Left renal pelvis (tissue), 4 donors: ENCODE data around the gene TMEM123. TPM values are rescaled to one million over a fixed set of nuclear protein-coding genes. Genes with fewer than 3 reads are reported as not detected.

Source experiments
- DNase-seq, 4 donors: peaks; one replicate each; pipeline ENCODE4 v3.0.0-alpha.2; 2013; ENCODE audit warnings: low read depth in 4 of 4, low spot score in 3 of 4
- polyA plus RNA-seq, 4 donors: library from polyadenylated mRNA; unstranded; fragments of 120-200 nt; gene quantifications; one replicate each; pipeline ENCODE4 v1.2.1, GENCODE V29; 2013; ENCODE audit not compliant: insufficient read length in 4 of 4

The TMEM123 gene
- polyA plus RNA-seq, 4 donors: 179 to 384 (median 284) TPM

DNA sequence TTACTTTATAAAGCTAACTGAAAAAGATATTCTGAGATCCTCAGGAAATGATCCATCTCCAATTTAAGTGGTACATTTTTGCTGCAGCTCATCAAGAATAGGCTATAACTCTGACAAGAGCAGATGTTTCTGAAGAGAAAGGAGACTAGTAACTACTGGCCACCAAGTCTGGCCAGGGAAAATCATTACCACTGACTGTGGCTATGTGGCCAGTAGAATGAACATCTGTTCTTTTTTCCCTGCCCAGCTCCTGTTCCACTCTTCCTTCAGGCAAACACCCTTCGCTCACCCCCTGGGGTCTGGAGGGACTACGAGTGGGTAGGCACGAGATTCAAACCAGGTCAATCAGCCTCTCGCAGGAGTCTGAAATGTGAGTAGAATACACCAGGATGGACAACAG, 23.9 kb downstream of the TMEM123 start:
- DNase-seq: no peak

- no peak for DNase-seq
These were observed 25.5 kb downstream of the TMEM123 start for GRCh38 chr11:102427068-102427467.

DNA sequence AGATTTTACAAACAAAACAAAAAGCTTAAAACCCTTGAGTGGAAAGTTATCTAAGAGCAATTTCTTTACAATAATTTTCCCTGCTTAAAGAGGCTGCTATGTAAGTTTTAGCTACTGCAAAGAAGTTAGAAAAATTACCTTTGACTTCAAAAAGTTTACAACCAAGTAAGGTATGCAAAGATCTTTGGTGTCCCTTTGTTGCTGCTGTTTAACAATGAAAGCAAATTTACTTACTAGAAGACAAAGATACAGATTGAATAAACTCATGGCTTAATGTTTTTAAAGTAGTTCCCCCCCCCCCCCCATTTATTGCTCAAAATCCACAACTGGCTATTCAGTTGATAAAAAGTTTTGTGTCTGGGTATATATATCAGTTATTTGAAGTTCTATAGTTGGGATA, 26.0 kb downstream of the TMEM123 start:
- no peak for DNase-seq

DNA sequence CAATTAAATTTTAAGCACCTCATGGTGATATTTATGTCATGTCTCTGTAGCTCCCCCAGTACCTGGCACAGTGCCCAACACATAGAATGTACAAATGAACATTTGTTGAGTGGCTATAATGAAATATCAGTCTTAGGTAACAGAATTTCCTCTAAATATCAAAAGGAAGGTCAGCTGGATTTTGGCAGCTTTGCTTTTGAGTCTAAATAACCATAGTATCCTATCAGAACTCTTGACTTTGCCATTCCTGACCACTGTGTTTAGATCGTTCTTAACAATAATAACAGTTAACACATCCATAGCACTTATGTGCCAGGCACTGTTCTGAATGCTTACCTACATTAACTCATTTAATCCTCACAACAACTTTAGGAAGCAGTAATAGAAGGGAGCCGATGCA, 26.6 kb downstream of the TMEM123 start:
- DNase-seq: no peak

DNA sequence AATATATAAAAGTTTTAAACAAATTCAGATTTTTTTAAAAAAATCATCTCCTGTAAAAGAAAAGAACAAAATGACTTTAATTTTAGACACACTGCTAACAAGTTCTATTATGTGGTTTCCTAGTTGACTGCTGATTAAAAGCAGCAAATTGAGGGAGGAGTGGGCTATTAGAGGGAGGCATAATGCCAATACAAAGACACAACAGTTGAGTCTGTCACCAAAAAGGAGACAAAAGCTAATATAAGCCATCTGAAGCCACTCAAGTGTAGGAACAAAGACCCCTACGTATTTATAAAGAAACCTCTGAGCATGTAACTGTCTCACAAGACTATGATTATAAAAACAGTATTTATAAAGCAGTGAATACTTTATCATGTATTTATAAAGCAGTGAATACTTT, 28.6 kb downstream of the TMEM123 start:
- DNase-seq: no peak

DNA sequence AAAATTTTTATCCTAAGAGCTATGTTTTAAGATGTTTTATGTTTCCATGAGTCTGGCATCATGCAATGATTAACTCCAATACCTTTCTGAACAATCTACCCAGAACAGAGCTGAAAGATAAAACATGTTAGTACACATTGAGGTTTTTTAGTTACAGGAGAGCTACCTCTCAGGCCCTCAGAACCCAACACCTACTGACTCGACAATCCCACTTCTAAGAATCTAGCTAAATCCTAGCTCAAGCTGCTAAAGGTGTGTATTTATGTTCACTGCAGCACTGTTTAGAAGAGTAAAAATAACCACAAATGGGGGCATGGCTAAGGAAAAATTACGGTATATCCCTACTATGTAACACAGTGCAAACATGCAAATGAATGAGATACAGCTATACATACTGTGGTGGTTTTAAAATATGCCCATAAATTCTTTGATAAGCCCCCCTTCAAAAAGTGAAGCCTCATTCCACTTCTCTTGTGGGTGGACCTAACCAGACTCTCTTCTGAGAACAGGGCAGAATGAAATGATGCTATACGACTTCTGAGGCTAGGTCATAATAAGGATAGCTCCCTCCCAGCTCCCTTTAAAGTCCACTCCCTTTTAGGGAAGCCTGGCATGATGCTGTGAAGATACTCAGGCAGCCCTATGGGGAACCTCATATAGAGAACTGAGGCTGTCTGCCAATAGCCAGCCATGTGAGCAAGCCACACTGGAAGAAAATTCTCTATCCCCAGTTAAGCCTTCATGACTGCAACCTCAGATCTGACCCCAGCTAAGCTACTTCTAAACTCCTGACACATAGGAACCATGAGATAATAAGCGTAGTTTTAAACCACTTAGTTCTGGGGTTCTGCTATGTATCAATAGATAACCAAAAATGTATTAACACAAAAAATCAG, 29.5 kb downstream of the TMEM123 start:
- no peak for DNase-seq

DNA sequence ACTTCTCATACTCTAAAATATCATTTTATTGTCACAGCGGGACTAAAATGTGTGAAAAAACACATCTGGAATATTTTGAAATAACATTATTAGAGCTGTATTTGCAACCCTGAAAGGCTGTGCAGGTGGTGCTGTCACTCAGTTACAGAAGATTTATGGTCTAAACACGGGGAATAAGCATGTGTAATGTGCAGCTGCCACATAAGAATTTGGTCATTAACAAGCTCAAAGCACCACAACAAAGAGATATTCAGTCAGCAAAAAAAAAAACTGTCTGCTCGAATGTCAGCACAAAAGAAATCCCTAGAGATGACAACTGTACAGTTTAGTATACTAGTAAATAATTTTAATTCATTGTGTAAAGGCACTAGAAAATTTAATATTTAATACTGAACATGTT, 31.3 kb downstream of the TMEM123 start:
- DNase-seq: no peak

DNA sequence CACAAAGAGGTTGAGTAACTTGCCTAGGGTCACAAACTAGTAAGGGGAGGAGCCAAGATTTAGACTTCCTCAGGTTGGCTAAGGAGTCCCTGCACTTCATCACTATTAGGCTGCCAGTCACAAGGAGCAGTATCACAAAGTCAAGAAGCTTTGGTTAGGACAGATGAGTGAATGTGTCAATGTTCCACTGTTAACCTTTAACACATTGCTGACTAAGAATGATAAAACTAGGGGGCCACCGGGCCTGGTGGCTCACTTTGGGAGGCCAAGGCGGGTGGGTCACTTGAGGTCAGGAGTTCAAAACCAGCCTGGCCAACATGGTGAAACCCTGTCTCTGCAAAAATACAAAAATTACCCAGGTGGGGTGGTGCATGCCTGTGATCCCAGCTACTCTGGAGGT, 32.0 kb downstream of the TMEM123 start:
- no peak for DNase-seq

DNA sequence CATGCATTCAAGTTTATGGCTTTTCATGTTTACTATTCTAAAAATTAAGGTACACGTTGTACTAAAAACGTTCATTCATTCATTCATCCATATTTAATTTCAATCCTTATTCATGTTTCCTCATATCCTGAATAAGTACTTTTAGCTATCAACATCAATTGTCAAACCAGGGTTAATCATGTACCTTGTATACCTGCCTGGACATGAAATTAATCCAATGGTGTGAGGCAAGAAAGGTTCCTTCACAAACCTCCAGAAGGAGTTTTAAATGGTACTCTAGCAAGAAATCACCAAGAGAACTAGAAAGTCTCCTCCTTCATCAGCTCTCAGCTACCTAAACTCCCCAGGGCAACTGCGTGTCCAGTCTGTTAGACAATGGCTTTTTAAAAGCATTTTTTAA, 33.4 kb downstream of the TMEM123 start:
- DNase-seq: no peak

DNA sequence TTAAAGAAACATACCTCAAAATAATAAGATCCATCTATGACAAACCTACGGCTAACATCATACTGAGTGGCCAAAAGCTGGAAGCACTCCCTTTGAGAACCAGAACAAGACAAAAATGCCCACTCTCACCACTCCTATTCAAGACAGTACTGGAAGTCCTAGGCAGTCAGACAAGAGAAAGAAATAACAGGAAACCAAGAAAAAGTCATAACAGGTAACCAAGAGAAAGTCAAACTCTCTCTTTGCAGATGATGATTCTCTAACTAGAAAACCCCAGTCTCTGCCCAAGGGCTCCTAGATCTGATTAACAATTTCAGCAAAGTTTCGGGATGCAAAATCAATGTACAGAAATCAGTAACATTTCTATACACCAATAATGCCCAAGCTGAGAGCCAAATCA, 35.6 kb downstream of the TMEM123 start:
- DNase-seq: no peak

GRCh38 chr11:102415304-102415916, 37.2 kb downstream of the TMEM123 start:
- DNase-seq: no peak

GRCh38 chr11:102414559-102414958, 38.0 kb downstream of the TMEM123 start:
- DNase-seq: no peak

GRCh38 chr11:102413497-102413896, 39.1 kb downstream of the TMEM123 start:
- no peak for DNase-seq

DNA sequence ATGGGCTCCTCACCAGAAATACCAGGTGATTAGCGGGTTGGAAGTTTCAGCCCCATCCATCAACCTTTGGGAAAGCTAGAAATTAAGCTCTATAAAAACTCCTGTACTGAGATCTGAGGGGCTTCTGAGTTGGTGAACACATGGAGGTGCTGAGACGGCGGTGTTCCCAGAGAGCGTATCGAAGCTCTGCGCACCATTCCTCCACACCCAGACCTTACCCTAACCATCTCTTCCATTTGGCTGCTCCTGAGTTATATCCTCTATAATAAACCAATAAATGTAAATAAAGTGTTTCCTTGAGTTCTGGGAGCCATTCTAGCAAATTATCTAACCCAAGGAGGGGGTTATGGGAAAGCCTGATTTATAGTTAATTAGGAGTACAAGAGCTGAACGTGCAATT, 41.4 kb downstream of the TMEM123 start:
- no peak for DNase-seq

- DNase-seq: no peak
These were observed 42.2 kb downstream of the TMEM123 start for GRCh38 chr11:102410382-102410784.

DNA sequence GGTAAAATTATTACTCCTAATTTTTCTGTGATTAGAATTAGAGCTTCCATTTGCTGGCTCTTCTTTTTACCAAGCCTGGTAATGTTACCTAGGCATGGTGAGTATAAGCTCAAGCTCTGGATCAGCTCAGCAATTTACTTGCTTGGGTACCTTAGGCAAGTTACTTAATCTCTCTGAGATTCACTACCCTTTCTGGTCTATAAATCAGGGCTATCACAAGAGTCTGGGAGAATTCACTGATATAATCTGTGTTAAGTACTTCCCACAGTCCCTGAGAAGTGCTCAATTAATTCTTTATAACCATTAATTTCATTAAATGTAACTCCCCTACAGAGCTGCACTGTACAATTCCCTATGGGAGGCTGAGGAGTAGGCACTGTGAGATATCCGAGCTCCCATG, 44.2 kb downstream of the TMEM123 start:
- no peak for DNase-seq

- DNase-seq: no peak
These were observed 44.7 kb downstream of the TMEM123 start for GRCh38 chr11:102407901-102408300.

DNA sequence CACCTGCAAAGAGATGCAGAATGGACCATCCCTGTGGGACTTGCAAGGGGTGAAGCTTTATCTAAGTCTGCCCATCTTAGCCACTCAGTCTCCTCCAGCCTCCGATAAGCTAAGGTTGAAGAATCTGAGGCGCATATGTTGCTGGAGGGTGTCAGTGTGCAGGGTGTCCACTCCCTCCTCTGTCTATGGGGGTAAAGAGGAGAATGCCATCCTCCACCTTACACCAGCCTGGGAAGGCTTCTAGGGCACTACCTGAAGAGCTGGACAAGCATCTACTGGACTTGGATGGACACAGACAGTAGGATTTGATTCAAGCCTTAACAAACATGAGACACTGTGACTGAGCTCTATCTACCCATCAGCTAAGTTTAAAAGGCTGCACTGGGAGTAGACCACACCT, 46.5 kb downstream of the TMEM123 start:
- DNase-seq: no peak

DNA sequence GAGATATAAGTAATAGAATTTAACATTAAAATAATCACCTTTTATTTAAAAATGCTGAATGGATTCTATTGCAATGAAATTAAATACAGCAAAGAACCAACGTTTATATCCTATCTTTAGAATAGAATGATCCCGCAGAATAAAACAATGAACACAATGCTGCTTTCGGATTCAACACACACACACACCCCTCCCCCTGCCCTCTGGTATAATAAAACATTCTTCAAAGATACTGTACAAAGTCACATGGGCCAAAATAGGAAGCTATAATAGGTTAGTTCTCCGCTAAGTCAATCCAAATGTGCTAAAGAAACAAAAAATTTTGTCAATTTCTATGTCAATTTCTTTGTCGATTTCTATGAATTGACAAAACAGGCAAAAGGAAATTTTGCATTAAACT, 47.1 kb downstream of the TMEM123 start:
- no peak for DNase-seq

- no peak for DNase-seq
These were observed 50.0 kb downstream of the TMEM123 start for GRCh38 chr11:102402548-102402947.

DNA sequence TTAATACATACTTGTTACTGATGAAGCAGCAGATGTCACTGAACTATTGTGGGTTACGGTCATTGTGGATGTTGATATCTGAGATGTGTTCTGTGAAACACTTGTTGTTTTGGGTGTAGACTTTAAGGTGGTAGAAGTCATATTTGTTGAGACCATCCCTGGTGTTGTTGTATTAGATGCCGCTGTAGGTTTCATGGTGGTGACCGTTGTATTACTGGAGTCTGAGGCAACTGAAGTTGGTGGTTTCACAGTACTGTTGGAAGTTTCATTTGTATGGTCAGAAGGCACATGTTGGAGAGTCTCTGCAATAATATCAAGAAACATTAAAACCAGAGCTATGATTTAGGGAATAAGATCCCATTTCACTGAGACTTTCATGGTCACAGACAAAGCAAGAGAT, 50.7 kb downstream of the TMEM123 start:
- no peak for DNase-seq

DNA sequence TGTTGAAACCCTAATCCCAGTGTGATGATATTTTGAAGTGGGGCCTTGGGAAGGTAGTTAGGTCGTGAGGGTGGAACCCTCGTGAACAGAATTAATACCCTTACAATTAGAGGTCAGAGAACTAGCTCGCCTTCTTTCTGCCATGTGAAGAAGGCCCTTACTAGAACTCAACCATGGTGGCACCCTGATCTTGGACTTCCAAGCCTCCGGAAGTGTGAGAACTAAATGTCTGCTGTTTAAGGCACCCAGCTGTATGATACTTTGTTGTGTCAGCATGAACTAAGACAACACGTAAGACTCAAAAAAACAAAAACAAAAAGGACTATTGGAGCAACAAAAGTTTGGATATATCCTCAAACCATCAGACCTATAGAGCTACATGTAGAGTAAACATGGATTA, 52.0 kb downstream of the TMEM123 start:
- DNase-seq: no peak
